PFSK-1 (cell line): ENCODE data around the gene PI4KA.

Experiments
- FOXP2 ChIP-seq: optimal IDR thresholded peaks from 2 replicates; pipeline ENCODE3; 2011; ENCODE audit warnings: borderline replicate concordance, control low read depth, inconsistent platforms; ENCODE audit not compliant: insufficient read depth; ENCODE audit errors: extremely low read length, extremely low read depth
- POLR2AphosphoS5 ChIP-seq: IDR thresholded peaks from 2 replicates; pipeline ENCODE4 v1.6.1; 2012; ENCODE audit warnings: low read depth, mild to moderate bottlenecking, control low read depth, low read length, moderate library complexity
- SIN3A ChIP-seq: IDR thresholded peaks from 2 replicates; pipeline ENCODE4 v1.6.1; 2012; ENCODE audit warnings: mild to moderate bottlenecking, low read length, moderate library complexity, borderline replicate concordance; ENCODE audit not compliant: insufficient read depth
- TAF1 ChIP-seq: IDR thresholded peaks from 2 replicates; pipeline ENCODE4 v1.6.1; 2012; ENCODE audit warnings: low read length, control low read depth, borderline replicate concordance; ENCODE audit not compliant: insufficient read depth
- TF ChIP-seq, protein P1 (sequence below), 2 experiments: IDR thresholded peaks; 2 replicates each; pipeline versions ENCODE4 v1.6.1 to v1.8.0; 2011 to 2012; ENCODE audit warnings: low read depth in 2 of 2, low read length in 2 of 2, control low read depth in 1 of 2, inconsistent platforms in 1 of 2, mild to moderate bottlenecking in 1 of 2, moderate library complexity in 1 of 2; ENCODE audit not compliant: insufficient read depth in 1 of 2

DNA sequence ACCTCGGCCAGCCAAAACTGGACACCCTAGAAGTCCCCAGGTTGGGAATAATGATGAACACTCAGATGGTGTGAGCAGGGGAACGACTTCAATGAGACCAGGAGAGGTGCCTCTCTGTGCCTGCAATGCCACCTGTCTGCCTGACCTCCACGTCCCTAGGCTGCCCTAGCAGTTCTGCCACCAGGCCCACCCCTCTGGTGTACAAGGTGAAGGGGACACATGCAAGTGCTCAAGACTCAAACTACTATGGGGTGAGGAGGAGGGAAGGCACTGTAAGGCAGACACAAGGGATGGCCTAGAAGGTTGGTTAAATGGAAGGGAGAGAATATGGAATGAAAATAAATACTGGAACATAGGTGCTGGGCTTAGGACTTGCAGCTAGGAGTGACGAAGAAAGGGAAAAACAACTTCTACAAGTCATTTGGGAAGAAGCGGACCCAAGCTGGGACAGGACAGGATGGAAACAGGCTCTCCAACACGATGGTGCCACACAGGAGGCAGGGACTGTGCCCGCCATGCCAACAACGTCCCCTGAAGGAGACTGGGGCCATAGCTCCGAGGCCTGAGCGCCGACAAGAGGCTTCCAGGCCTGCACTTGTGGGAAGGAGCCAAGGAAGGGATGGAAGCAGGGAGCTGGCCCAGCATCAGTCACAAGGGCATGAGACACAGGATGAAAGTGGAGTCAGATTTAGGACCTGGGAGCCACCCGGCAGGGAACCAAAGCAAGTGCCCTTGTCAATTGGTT is 66.2 kb downstream of the PI4KA start:
- TF ChIP-seq TAF1 = no peak
- TF ChIP-seq, protein P1, sequence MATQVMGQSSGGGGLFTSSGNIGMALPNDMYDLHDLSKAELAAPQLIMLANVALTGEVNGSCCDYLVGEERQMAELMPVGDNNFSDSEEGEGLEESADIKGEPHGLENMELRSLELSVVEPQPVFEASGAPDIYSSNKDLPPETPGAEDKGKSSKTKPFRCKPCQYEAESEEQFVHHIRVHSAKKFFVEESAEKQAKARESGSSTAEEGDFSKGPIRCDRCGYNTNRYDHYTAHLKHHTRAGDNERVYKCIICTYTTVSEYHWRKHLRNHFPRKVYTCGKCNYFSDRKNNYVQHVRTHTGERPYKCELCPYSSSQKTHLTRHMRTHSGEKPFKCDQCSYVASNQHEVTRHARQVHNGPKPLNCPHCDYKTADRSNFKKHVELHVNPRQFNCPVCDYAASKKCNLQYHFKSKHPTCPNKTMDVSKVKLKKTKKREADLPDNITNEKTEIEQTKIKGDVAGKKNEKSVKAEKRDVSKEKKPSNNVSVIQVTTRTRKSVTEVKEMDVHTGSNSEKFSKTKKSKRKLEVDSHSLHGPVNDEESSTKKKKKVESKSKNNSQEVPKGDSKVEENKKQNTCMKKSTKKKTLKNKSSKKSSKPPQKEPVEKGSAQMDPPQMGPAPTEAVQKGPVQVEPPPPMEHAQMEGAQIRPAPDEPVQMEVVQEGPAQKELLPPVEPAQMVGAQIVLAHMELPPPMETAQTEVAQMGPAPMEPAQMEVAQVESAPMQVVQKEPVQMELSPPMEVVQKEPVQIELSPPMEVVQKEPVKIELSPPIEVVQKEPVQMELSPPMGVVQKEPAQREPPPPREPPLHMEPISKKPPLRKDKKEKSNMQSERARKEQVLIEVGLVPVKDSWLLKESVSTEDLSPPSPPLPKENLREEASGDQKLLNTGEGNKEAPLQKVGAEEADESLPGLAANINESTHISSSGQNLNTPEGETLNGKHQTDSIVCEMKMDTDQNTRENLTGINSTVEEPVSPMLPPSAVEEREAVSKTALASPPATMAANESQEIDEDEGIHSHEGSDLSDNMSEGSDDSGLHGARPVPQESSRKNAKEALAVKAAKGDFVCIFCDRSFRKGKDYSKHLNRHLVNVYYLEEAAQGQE (IDR thresholded peaks at IDR 0.05; ENCODE audit: insufficient read depth in 1 of 2, low read depth in 2 of 2, low read length in 2 of 2) = no peak
- TF ChIP-seq SIN3A = no peak
- TF ChIP-seq POLR2AphosphoS5 = no peak
- no peak for TF ChIP-seq FOXP2
